ENCODE data around the gene CFI. TPM values are rescaled to one million over a fixed set of nuclear protein-coding genes. Genes with fewer than 3 reads are reported as not detected.

CFI gene
- polyA plus RNA-seq, 1 experiment = 0.53 TPM

DNA sequence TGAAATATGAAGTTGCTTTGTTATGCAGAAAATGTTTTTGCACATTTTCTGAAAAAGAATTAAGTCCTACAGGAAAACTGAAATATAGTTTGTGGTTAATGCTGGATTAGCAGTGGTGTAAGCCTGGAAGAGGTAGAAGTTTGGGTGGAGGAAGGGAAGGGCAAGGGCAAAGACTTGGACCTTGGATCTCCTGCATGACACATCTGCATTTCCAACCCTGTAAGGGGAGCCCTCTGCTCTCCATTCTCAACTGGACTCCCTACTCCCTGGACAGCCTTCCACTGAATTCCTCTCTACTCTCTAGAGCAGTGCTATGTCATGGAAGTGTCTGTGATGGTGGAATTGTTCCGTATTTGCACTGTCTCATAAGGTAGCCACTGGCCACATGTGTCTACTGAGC, 103.1 kb downstream of the CFI start:
- Histone ChIP-seq H3K9me3 (ENCODE audit: control insufficient read depth, insufficient read depth, low read length) (no peaks in the 10 kb centered on the region; the same call in 1 of the 2 replicates), H3K27ac (ENCODE audit: low read depth, low read length) (no peak overlapping the region), H3K4me3 (ENCODE audit: low read depth, low read length) (no peak overlapping the region), H3K27me3 (ENCODE audit: control insufficient read depth, insufficient read depth, low read length) (no peaks in the 10 kb centered on the region)
- TF ChIP-seq, protein P1, sequence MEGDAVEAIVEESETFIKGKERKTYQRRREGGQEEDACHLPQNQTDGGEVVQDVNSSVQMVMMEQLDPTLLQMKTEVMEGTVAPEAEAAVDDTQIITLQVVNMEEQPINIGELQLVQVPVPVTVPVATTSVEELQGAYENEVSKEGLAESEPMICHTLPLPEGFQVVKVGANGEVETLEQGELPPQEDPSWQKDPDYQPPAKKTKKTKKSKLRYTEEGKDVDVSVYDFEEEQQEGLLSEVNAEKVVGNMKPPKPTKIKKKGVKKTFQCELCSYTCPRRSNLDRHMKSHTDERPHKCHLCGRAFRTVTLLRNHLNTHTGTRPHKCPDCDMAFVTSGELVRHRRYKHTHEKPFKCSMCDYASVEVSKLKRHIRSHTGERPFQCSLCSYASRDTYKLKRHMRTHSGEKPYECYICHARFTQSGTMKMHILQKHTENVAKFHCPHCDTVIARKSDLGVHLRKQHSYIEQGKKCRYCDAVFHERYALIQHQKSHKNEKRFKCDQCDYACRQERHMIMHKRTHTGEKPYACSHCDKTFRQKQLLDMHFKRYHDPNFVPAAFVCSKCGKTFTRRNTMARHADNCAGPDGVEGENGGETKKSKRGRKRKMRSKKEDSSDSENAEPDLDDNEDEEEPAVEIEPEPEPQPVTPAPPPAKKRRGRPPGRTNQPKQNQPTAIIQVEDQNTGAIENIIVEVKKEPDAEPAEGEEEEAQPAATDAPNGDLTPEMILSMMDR (IDR thresholded peaks at IDR 0.05; ENCODE audit: low read depth, low read length) = no peak
- DNase-seq (ENCODE audit: low read depth, low spot score) = no peak
- ChIA-PET CTCF (no interaction called here), POLR2A (no interaction called here)

DNA sequence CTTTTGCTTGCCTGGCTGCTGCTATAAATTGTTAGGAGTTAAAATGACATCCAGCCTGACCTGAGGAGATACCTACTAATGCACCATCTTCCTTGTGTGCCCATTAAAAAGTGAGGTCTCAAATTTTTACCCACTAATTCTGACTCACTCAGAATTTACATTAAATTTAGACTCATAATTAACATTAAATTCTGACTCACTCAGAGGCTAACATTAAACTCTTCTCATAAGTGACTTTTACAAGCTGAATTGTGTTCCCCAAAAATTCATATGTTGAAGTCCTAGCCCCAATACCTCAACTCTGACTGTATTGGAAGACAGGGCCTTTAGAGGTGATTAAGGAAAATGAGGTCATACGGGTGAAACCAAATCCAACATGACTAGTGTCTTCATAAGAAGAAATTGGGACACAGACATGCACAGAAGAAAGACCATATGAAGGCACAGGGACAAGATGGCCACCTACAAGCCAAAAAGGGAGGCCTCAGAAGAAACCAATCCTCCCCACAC, 110.3 kb downstream of the CFI start:
- TF ChIP-seq, protein P1 (IDR thresholded peaks at IDR 0.05; ENCODE audit: low read depth, low read length) = no peak
- ChIA-PET CTCF (interaction anchor here (1.0 kb wide), 1 partner anchor 9 kb away, joined by 3 read pairs; no protein-coding TSS in a partner anchor), POLR2A (no interaction called here)
- Histone ChIP-seq H3K9me3 (ENCODE audit: control insufficient read depth, insufficient read depth, low read length) (no peaks in the 10 kb centered on the region), H3K27me3 (ENCODE audit: control insufficient read depth, insufficient read depth, low read length) (no peaks in the 10 kb centered on the region), H3K4me3 (ENCODE audit: low read depth, low read length) (no peak overlapping the region), H3K27ac (ENCODE audit: low read depth, low read length) (no peak overlapping the region)
- DNase-seq (ENCODE audit: low read depth, low spot score) = no peak

Other genes with a start within 250 kb of the CFI start
- 13.7 and 16.8 TPM in 2 replicates for gene MCUB, start 241.8 kb downstream of the CFI start, polyA plus RNA-seq (2011; rRNA removed)
- gene CASP6, start 98.6 kb downstream of the CFI start, polyA plus RNA-seq (2011; rRNA removed) = 38.9 and 44.8 TPM in 2 replicates
- 47.5 and 52.3 TPM in 2 replicates for gene PLA2G12A, start 71.9 kb downstream of the CFI start, polyA plus RNA-seq (2011; rRNA removed)
- 18.3 and 23.7 TPM in 2 replicates for gene GAR1, start 13.8 kb upstream of the CFI start, polyA plus RNA-seq (2011; rRNA removed)
- gene RRH, start 26.0 kb upstream of the CFI start, polyA plus RNA-seq (2011; rRNA removed) = 0.07 and 0.15 TPM in 2 replicates
- gene LRIT3, start 46.1 kb upstream of the CFI start, polyA plus RNA-seq (2011; rRNA removed) = not detected in 2 replicates
- 0.14 TPM in 2 replicates for gene EGF, start 110.9 kb upstream of the CFI start, polyA plus RNA-seq (2011; rRNA removed)